Smooth muscle cell (in vitro differentiated cells): Measurements from ENCODE around the gene CCL13. TPM values are rescaled to one million over a fixed set of nuclear protein-coding genes. Genes with fewer than 3 reads are reported as not detected.

Experiments used
- DNase-seq: peaks from one replicate; lab custom pipeline; 2025; ENCODE audit not compliant: unreplicated experiment; lab: John Stamatoyannopoulos, UW
- H2AFZ ChIP-seq: fragments of 200-600 bp; sonication (generic); 2 replicates; pipeline ENCODE4 v1.6.0; 2016; ENCODE audit warnings: antibody characterized with exemption, low read depth, mild to moderate bottlenecking
- H3F3A ChIP-seq: fragments of 200-600 bp; sonication (generic); 2 replicates; pipeline ENCODE4 v1.6.0; 2017; ENCODE audit warnings: antibody characterized with exemption, low read depth
- H3K27ac ChIP-seq: fragments of 200-600 bp; sonication (generic); 2 replicates; pipeline ENCODE4 v1.5.1; 2016; ENCODE audit warnings: low read depth, mild to moderate bottlenecking
- H3K27me3 ChIP-seq: fragments of 200-600 bp; sonication (generic); 2 replicates; pipeline ENCODE4 v1.6.1; 2016; ENCODE audit warnings: low read depth, mild to moderate bottlenecking
- H3K36me3 ChIP-seq: fragments of 200-600 bp; sonication (generic); 2 replicates; pipeline ENCODE4 v1.5.1; 2016; ENCODE audit warnings: low read depth
- H3K4me1 ChIP-seq: fragments of 200-600 bp; sonication (generic); 2 replicates; pipeline ENCODE4 v1.5.1; 2016; ENCODE audit warnings: low read depth
- H3K4me2 ChIP-seq: fragments of 200-600 bp; sonication (generic); 2 replicates; pipeline ENCODE4 v1.6.0; 2016; ENCODE audit warnings: mild to moderate bottlenecking
- H3K4me3 ChIP-seq: fragments of 200-600 bp; sonication (generic); 2 replicates; pipeline ENCODE4 v1.5.1; 2016; ENCODE audit warnings: mild to moderate bottlenecking
- H3K79me2 ChIP-seq: fragments of 200-600 bp; sonication (generic); 2 replicates; pipeline ENCODE4 v1.6.0; 2016; ENCODE audit warnings: low read depth, mild to moderate bottlenecking
- H3K9ac ChIP-seq: fragments of 200-600 bp; sonication (generic); 2 replicates; pipeline ENCODE4 v1.6.0; 2016; ENCODE audit warnings: low read depth
- H3K9me3 ChIP-seq: fragments of 200-600 bp; sonication (generic); replicated peaks from 2 replicates; pipeline ENCODE4 v1.5.1; 2016; ENCODE audit warnings: low read depth
- H4K20me1 ChIP-seq: fragments of 200-600 bp; sonication (generic); 2 replicates; pipeline ENCODE4 v1.6.0; 2016; ENCODE audit warnings: low read depth
- WGBS: methylation state at CpG from one replicate; pipeline ENCODE4 v1.1.7; 2016; ENCODE audit warnings: low lambda C conversion rate; 5-methylcytosine and 5-hydroxymethylcytosine counted together
- polyA plus RNA-seq: library from polyadenylated mRNA; unstranded; fragments of >200 nt; fragmentation: Nextera tagmentation; extraction: Ambion mirVana; gene quantifications from 2 replicates; pipeline ENCODE4 v1.2.1, GENCODE V29; 2016
- total RNA-seq: library from RNA; depleted of rRNA; stranded (reverse); fragments of >200 nt; gene quantifications from 2 replicates; pipeline ENCODE4 v1.2.3, GENCODE V29; 2014
- TF ChIP-seq, protein P1 (sequence below): fragments of 200-600 bp; sonication (generic); IDR thresholded peaks from 2 replicates; pipeline ENCODE4 v1.5.1; 2017; ENCODE audit warnings: borderline replicate concordance, mild to moderate bottlenecking, antibody characterized with exemption; ENCODE audit not compliant: insufficient read depth, poor library complexity, severe bottlenecking

The CCL13 gene
- total and polyA plus RNA-seq, 2 experiments from 2014 or later, result not detected

- Histone ChIP-seq H3K27ac (peak overlapping the region; percentile 17), H3K4me2 (no peak overlapping the region), H3K79me2 (no peaks in the 10 kb centered on the region), H3K9me3 (no peaks in the 10 kb centered on the region), H3K36me3 (no peaks in the 10 kb centered on the region), H3K4me1 (no peaks in the 10 kb centered on the region), H2AFZ (no peak overlapping the region), H3K27me3 (no peaks in the 10 kb centered on the region), H4K20me1 (no peaks in the 10 kb centered on the region), H3F3A (no peaks in the 10 kb centered on the region), H3K4me3 (no peak overlapping the region), H3K9ac (no peak overlapping the region)
- TF ChIP-seq, protein P1, sequence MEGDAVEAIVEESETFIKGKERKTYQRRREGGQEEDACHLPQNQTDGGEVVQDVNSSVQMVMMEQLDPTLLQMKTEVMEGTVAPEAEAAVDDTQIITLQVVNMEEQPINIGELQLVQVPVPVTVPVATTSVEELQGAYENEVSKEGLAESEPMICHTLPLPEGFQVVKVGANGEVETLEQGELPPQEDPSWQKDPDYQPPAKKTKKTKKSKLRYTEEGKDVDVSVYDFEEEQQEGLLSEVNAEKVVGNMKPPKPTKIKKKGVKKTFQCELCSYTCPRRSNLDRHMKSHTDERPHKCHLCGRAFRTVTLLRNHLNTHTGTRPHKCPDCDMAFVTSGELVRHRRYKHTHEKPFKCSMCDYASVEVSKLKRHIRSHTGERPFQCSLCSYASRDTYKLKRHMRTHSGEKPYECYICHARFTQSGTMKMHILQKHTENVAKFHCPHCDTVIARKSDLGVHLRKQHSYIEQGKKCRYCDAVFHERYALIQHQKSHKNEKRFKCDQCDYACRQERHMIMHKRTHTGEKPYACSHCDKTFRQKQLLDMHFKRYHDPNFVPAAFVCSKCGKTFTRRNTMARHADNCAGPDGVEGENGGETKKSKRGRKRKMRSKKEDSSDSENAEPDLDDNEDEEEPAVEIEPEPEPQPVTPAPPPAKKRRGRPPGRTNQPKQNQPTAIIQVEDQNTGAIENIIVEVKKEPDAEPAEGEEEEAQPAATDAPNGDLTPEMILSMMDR, result no peak
- 70% methylated on average over 3 of the region's 3 CpGs for WGBS
- no peak for DNase-seq
These were observed 15.3 kb downstream of the CCL13 start for GRCh38 chr17:34371405-34372100.

DNA sequence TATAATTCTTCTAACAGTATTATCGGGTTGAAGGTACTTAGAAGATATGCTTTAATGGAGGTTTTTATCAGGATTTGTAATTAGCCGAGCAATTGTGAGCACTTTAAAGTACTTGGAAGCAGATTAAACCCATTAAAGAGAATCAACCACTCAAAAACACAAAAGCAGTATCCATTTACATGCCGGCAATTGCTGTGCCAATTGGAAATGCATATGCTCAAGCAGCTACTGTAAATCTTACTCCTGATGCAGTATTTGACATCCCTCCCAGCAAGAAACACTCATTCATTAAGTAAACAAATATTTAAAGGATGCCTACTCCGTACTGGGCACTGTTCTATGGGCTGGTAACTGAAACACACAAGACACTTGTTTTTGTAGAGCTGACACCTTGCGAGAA, 18.2 kb downstream of the CCL13 start:
- DNase-seq, result no peak
- H2AFZ ChIP-seq, result no peak overlapping the region
- no peak overlapping the region for H3K4me3 ChIP-seq
- 82% methylated on average over 5 of the region's 5 CpGs for WGBS
- no peaks in the 10 kb centered on the region for H3K27me3 ChIP-seq
- H3K36me3 ChIP-seq, result no peaks in the 10 kb centered on the region
- no peaks in the 10 kb centered on the region for H3K4me1 ChIP-seq
- no peak overlapping the region for H3K9ac ChIP-seq
- no peaks in the 10 kb centered on the region for H4K20me1 ChIP-seq
- no peak overlapping the region for H3K4me2 ChIP-seq
- H3K9me3 ChIP-seq, result no peaks in the 10 kb centered on the region
- TF ChIP-seq, protein P1, result no peak
- H3F3A ChIP-seq, result no peaks in the 10 kb centered on the region
- H3K79me2 ChIP-seq, result no peaks in the 10 kb centered on the region
- H3K27ac ChIP-seq, result no peak overlapping the region

GRCh38 chr17:34375426-34375997, 19.2 kb downstream of the CCL13 start:
- no peak overlapping the region for H3K9ac ChIP-seq
- H3K79me2 ChIP-seq, result no peaks in the 10 kb centered on the region
- no peaks in the 10 kb centered on the region for H3K4me1 ChIP-seq
- no peak overlapping the region for H3K27ac ChIP-seq
- DNase-seq, result no peak
- TF ChIP-seq, protein P1, result no peak
- no peaks in the 10 kb centered on the region for H3K27me3 ChIP-seq
- H4K20me1 ChIP-seq, result no peaks in the 10 kb centered on the region
- WGBS, result 90% methylated on average over 11 of the region's 11 CpGs
- H2AFZ ChIP-seq, result no peak overlapping the region
- no peak overlapping the region for H3K4me2 ChIP-seq
- no peak overlapping the region for H3K4me3 ChIP-seq
- no peaks in the 10 kb centered on the region for H3F3A ChIP-seq
- H3K36me3 ChIP-seq, result no peaks in the 10 kb centered on the region
- no peaks in the 10 kb centered on the region for H3K9me3 ChIP-seq
